GM21447 (cell line): ENCODE measurements around the gene SAA4.
A peak's percentile ranks its signal among the peaks of the same experiment; 100 is the strongest.
"Not testable (repeated sequence)": the region's sequence is repeated elsewhere in the genome, so short reads cannot be mapped to it uniquely, and the experiment has no call there.

ENCODE experiments used
- ATAC-seq: cut with Tn5 transposase; IDR thresholded peaks from one replicate; pipeline ENCODE4 v1.9.1; 2021; ENCODE audit not compliant: unreplicated experiment

Gene SAA4

GRCh38 chr11:18247191-18247581 is 10.6 kb upstream of the SAA4 start:
- ATAC-seq: peak; percentile 4

GRCh38 chr11:18246379-18247190 is 10.0 kb upstream of the SAA4 start:
- ATAC-seq: peak; percentile 80

- no peak for ATAC-seq
These were observed 8.8 kb upstream of the SAA4 start for GRCh38 chr11:18245396-18245795.

GRCh38 chr11:18243783-18244362 is 7.3 kb upstream of the SAA4 start:
- ATAC-seq: no peak

GRCh38 chr11:18239655-18240054 is 3.1 kb upstream of the SAA4 start:
- no peak for ATAC-seq

GRCh38 chr11:18235394-18236334 is 938 bp downstream of the SAA4 start:
- ATAC-seq: no peak

- ATAC-seq: no peak
These were observed 2.7 kb downstream of the SAA4 start for GRCh38 chr11:18233912-18234311.

GRCh38 chr11:18230859-18231258 is 5.7 kb downstream of the SAA4 start:
- no peak for ATAC-seq

- ATAC-seq: peak; percentile 97
These were observed 7.1 kb downstream of the SAA4 start for GRCh38 chr11:18229501-18229900.

GRCh38 chr11:18225913-18226312 is 10.7 kb downstream of the SAA4 start:
- ATAC-seq: no peak

- ATAC-seq: no peak
These were observed 12.8 kb downstream of the SAA4 start for GRCh38 chr11:18223591-18224387.

GRCh38 chr11:18222814-18223421 is 13.7 kb downstream of the SAA4 start:
- ATAC-seq: no peak

- no peak for ATAC-seq
These were observed 15.2 kb downstream of the SAA4 start for GRCh38 chr11:18221274-18221876.

- no peak for ATAC-seq
These were observed 27.5 kb downstream of the SAA4 start for GRCh38 chr11:18209058-18209457.

GRCh38 chr11:18204771-18205170 is 31.8 kb downstream of the SAA4 start:
- no peak for ATAC-seq

GRCh38 chr11:18204220-18204619 is 32.4 kb downstream of the SAA4 start:
- ATAC-seq: no peak

- ATAC-seq: peak; percentile 58
These were observed 32.9 kb downstream of the SAA4 start for GRCh38 chr11:18203723-18204122.

- ATAC-seq: not testable (repeated sequence)
These were observed 38.9 kb downstream of the SAA4 start for GRCh38 chr11:18197738-18198137.

GRCh38 chr11:18196532-18196931 is 40.1 kb downstream of the SAA4 start:
- ATAC-seq: no peak

GRCh38 chr11:18193010-18193409 is 43.6 kb downstream of the SAA4 start:
- peak; percentile 67 for ATAC-seq
